ENCODE results near the gene KCTD19.
"Not testable (repeated sequence)": the region's sequence is repeated elsewhere in the genome, so short reads cannot be mapped to it uniquely, and the experiment has no call there.

Gene KCTD19

GRCh38 chr16:67326472-67327309, at the start of gene KCTD19, which contains the start of gene LRRC36:
Gene KCTD19 (minus strand): TSS chr16:67326741. CDS start chr16:67326707, 34 bp downstream.
Gene LRRC36 (plus strand): TSS chr16:67326815. CDS start chr16:67326863, 48 bp downstream.
- peak; percentile 42 for DNase-seq

GRCh38 chr16:67376012-67376411, 49.5 kb upstream of the KCTD19 start:
- not testable (repeated sequence) for DNase-seq

DNA sequence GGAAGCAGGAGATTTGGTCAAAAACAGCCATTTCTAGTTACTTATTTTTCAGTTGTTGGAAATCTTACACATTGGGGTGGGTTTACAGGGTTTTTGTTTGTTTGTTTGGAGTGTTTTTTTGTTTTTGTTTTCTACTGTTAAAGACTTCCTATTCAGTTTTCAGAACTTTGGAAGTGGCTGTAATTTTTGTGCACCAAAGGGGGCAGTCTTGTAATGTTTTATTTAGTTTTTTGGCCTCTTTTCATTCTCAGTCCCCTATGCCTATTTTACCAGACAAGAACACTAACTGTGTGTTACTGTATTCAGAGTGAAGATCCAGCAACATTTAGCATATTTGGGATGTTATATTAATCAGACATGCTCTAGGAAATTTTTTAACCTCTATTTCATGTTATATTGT, 46.1 kb upstream of the KCTD19 start:
- no peak for DNase-seq

GRCh38 chr16:67370661-67371060, 44.1 kb upstream of the KCTD19 start:
- no peak for DNase-seq

DNA sequence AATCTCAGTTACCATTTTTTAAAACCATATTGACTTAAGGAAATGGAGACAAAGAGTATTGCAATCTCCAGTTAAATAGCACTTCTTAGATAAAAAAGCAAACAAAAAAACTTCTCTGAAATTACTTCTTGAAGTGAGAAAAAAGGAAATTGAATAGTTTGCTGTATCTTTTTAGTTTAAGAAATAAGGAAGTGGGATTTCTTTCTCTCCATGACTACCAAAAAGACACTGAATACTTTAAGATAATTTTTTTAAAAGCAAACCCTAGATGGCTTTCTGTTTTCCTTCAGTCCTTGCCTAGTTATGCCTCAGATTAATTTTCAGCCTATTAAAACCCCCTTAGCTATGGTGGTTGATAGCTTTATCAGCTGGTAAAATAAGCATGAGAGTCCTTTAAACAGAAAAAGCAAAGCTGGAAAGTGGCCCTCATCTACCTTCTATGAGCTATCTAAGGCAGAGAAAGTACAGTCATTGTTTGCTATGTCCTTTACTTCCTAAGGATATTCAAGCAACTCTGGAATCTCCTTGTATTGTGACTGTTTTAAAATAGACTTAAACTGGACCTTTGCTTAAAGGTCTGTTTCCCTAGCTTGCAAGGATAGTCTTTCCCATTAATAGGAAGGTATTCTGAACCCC, 38.2 kb upstream of the KCTD19 start:
- no peak for DNase-seq

GRCh38 chr16:67361038-67361437, 34.5 kb upstream of the KCTD19 start:
- DNase-seq: no peak

GRCh38 chr16:67359540-67360269, 33.2 kb upstream of the KCTD19 start:
- DNase-seq: not testable (repeated sequence)

DNA sequence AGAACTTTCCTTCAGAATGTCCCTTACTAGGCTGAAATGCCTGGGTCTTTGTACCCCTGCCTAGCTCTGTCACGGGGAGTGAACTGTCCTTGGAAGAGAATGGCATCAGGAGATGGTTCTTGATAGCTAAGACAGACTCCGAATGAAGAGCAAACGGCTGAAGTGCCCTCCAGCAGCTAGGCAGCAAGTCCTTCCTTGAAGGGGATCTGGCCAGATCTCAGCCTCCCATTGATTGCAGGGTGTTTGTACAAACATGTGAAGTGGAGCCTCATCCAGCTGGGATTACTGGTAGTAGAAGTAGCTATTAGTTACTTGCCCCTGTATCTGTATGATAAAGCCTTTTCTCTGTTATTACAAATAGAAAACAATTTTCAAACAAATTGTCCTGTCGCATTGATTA, 31.0 kb upstream of the KCTD19 start:
- no peak for DNase-seq

DNA sequence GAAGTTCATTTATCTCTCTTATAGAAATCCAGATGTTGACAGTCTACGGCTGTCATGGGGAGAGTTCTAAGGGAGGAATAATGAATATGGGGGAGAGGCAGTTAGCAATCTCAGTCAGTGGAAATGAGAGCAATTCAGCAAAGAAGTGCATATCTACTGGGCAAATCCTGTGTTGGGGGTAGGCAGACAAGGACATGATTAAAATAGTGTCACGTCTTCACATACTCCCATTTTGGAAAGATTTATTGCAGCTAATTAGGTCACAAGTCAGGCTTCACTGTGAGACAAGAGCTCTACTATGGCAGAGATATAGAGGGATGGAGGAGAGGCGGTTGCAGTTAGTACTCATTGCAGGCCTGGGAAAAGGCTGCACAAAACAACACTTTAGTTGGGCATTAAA, 29.9 kb upstream of the KCTD19 start:
- DNase-seq: no peak

DNA sequence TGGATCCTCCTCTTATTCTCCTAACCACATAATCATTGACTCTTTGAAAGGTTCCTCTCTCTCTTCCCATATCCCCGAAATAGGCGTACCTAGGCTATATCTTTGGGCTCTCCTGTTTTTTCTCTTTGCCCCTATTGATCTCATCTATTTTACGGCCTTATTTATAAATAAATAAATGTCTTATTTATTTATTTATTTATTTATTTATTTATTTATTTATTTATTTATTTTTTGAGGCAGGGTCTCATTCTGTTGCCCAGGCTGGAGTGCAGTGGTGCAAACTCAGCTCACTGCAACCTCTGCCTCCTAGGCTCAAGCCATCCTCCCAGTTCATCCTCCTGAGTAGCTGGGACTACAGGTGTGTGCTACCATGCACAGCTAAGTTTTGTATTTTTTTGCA, 25.9 kb upstream of the KCTD19 start:
- DNase-seq: not testable (repeated sequence)

GRCh38 chr16:67350324-67350723, 23.8 kb upstream of the KCTD19 start:
- DNase-seq: no peak

GRCh38 chr16:67349172-67349571, 22.6 kb upstream of the KCTD19 start:
- DNase-seq: no peak

DNA sequence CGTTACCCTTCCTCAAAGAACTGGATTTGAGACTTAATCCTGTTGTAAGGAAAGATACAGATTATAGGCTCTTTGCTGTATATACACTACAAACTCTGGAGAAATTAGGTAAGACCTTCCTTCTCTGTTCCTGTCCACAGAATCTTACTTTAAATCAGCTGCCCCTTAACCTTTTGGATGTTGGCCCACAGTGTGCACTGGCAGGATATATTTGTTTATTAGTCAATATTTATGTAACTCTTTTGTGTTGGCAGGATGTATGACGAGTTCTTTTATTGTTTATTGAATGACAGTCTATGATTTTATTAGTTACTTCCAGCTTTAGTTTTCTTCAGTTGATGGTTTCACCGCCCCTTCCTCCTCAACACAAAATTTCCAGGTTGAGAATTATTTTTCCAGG, 19.8 kb upstream of the KCTD19 start:
- no peak for DNase-seq

DNA sequence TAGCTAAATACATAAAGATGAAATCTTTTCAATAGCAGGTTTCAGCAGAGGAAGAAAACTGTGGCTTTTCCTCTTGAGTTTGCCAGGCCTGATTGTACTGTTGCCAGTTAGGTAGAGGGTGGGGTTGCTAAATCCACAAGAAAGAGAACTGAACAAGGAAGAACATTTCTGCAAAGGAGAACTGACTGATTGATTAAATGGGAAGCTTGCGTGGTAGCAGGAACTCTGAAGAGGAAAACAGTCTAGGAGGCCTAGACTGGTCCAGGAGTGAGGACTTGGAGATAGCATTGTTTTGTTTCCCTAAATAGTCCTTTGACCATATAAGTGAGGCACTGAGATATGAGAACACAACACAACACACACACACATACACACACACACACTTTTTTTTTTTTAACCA, 18.9 kb upstream of the KCTD19 start:
- no peak for DNase-seq

DNA sequence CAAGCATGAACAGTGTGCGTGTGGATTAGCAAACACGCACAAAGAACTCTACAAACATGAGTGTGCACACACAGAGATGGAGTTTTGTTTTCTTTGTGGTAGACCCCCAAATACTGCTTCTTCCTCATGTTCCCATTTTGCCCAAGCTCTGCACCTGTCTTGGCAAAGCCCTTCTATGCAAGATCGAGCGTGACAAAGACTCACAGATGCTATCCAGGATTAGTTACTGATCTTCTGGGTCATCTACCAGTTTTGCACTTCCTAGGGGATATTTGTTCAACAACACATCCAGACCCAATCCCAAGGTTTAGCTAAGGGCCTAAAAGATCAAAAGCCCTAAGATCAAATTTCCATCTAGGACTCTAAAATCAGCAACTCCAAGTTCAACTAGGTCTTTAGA, 16.1 kb upstream of the KCTD19 start:
- no peak for DNase-seq

DNA sequence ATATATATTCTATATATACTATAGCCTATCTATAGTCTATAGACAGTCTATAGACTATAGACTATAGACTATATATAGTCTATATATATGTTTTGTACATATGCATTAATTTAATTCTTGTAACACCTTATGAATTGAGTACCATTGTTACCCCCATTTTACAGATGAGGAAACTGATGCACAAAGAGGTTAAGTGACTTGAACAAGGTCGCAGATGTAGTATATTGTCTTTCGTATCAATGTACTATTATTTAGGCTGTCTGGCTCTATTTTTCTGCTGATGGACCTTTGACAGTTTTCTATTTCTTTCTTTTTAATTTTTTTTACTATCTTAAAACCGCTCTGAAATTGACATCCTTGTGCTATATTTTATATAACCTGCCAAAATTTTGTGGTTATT, 14.7 kb upstream of the KCTD19 start:
- DNase-seq: no peak

- DNase-seq: no peak
Measured at GRCh38 chr16:67339453-67339852, 12.9 kb upstream of the KCTD19 start.

DNA sequence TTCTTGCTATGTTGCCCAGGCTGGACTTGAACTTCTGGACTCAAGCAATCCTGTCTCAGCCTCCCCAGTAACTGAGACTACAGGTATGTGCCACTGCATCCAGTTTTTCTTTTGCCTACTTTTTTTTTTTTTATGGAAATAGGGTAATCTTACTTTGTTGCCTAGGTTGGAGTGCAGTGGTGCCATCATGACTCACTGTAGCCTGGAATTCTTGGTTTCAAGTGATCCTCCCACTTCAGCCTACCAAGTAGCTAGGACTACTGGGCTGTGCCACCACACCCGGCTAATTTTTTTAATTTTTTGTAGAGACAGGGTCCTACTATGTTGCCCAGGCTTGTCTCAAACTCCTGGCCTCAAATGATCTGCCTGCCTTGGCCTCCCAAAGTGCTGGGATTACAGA, 10.1 kb upstream of the KCTD19 start:
- DNase-seq: no peak

DNA sequence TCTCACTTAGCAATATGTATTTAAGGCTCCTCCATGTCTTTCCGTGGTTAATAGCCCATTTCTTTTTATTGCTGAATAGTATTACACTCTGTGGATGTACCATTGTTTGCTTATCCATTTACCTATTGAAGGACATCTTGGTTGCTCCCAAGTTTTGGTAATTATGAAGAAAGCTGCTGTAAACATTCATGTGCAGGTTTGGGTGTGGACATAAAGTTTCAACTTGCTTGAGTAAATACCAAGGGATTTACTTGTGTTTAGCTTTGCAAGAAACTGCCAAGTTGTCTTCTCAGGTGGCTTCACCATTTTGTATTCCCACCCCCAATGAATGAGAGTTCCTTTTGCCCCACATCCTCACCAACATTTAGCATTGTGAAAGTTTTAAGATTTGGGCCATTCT, 9.6 kb upstream of the KCTD19 start:
- DNase-seq: no peak

- DNase-seq: no peak
Measured at GRCh38 chr16:67333315-67333714, 6.8 kb upstream of the KCTD19 start.

GRCh38 chr16:67329901-67330300, 3.4 kb upstream of the KCTD19 start:
- DNase-seq: no peak

GRCh38 chr16:67327743-67328142, 1.2 kb upstream of the KCTD19 start:
- no peak for DNase-seq

DNA sequence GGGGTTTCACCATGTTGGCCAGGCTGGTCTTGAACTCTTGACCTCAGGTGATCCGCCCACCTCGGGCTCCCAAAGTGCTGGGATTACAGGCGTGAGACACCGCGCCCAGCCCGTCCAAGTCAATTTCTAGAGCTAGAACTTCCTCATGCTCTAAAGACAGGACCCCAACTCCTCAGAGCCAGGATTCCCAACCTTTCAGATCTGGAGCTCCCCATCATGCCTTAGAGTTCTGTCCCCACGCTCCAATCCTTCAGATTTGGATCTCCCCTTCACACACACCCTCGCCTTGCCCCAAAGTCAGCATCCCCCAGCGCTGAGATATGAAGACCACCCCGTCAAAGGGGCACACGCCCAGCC, 448 bp downstream of the KCTD19 start:
- no peak for DNase-seq

GRCh38 chr16:67317853-67318252, 8.7 kb downstream of the KCTD19 start:
- DNase-seq: no peak
